CD4-positive, alpha-beta T cell treated with Interleukin-12 subunit alpha and Interleukin-12 subunit beta, for 1 hour (primary cell): ENCODE data around the gene HTD2.

Experiments used
- DNase-seq: peaks from one replicate; pipeline ENCODE4 v3.0.0-alpha.2; 2020

Gene HTD2

DNA sequence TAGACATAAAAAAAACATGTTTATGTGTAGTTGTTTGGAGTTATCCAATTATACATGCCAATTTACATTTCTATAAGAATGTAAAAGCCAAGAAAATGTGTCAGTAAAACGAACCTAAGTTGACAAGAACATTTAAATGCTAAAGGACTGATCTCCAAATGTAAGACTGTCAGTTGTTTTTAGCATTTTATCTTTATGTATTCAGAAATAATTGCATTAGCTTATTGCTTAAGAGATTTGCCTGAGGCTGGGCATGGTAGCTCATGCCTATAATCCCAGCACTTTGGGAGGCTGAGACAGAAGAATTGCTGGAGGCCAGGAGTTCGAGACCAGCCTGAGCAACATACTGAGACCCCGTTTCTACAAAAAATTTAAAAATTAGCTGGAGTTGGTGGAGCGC lies 53.3 kb downstream of the HTD2 start:
- DNase-seq: no peak

DNA sequence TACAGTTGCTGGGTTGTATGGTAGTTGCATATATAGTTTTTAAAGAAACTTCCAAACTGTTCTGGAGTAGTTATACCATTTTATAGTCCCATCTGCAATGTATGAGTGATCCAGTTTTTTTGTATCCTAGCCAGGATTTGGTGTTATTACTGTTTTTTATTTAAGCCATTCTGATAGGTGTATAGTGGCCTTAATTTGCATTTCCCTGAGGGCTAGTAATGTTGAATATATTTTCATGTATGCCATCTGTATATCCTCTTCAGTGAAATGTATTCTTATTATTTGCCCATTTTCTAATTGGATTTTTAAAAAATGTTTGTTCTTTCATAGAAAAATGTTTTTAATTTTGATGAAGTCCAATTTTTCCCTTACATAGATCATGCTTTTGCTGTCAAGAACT lies 55.5 kb downstream of the HTD2 start:
- no peak for DNase-seq

DNA sequence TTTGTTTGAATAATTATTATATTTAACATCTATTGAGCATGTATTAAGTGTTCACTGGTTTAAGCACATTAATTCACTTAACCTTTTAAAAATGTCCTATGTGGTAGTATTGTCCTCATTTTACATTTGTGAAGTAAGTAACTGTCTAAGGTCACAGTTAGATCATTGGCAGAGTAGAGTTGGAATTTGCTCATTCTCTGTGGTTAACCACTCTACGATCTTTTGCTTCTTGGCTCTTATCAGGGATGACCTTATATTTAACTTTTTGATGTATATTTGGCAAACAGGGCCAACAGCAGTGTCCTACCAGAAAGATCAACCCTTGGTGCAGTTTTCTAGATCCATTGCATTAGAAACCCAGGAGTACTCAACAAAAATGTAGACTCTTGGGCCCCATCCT lies 60.4 kb downstream of the HTD2 start:
- DNase-seq: no peak

- DNase-seq: no peak
These were observed 62.7 kb downstream of the HTD2 start for GRCh38 chr3:58369038-58369437.
